ENCODE results near the gene LRRC75A. TPM values are rescaled to one million over a fixed set of nuclear protein-coding genes. Genes with fewer than 3 reads are reported as not detected.

LRRC75A gene
- total and polyA plus RNA-seq, 2 donors (not counting 3 experiments of a cell fraction or from before 2014, with no cell fraction given) = 3.7 to 6.1 TPM

DNA sequence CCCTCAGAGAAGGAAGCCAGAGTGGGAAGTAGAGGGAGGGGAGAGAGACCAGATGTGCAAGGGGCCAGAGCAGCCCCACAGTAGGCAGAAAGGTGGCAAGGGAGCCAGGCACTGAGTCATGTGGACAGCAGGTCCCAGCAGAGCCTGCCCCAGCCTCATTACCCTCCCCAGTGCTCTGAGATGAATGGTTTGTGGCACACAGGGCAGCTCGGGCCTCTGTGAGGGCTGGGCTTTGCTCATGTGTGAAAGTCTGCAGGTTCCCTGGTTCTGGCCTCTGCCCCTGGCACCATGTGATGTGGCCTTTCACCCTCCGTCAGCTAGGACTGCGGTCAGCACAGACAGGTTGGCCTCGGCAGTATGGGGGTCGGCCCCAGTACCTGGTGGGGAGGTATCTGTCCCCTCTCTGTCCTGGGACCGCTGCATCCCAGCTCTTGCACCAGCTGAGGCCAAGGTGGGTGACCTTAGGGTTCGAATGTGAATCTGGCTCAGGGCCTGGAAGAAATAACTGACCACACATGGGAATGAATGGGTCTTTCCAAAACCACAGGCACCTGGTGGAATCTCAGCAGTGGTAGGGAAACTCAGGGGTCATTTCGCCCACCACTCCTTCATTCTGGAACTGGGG lies 8.9 kb downstream of the LRRC75A start:
- TF ChIP-seq JUN (IDR thresholded peaks at IDR 0.05; ENCODE audit: borderline replicate concordance, insufficient read depth, insufficient read length, low read depth) = no peak
- TF ChIP-seq POLR2AphosphoS5 (IDR thresholded peaks at IDR 0.05; ENCODE audit: insufficient read depth, low read depth, low read length) = no peak
- TF ChIP-seq, protein P1, sequence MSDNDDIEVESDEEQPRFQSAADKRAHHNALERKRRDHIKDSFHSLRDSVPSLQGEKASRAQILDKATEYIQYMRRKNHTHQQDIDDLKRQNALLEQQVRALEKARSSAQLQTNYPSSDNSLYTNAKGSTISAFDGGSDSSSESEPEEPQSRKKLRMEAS (IDR thresholded peaks at IDR 0.05; ENCODE audit: insufficient read depth, insufficient read length) = no peak
- TF ChIP-seq CTCF (IDR thresholded peaks at IDR 0.05; ENCODE audit: extremely low read depth in 1 of 2, insufficient read depth in 1 of 2, low read depth in 1 of 2, low read length in 2 of 2) = no peak
- no peak for TF ChIP-seq MYC (IDR thresholded peaks at IDR 0.05; ENCODE audit: low read depth, low read length)
- TF ChIP-seq EZH2 (IDR thresholded peaks at IDR 0.05; ENCODE audit: borderline replicate concordance, low read depth, low read length, severe bottlenecking) = no peak
- TF ChIP-seq FOS (IDR thresholded peaks at IDR 0.05; ENCODE audit: borderline replicate concordance, insufficient read depth, low read length) = no peak
- no peak for TF ChIP-seq GATA2 (IDR thresholded peaks at IDR 0.05; ENCODE audit: insufficient read depth, insufficient read length, low read depth, low read length)
- TF ChIP-seq POLR2A (IDR thresholded peaks at IDR 0.05; ENCODE audit: low read depth, low read length) = no peak
- ChIA-PET CTCF (interaction anchor here (2.7 kb wide), 1 partner anchor 12 kb away, joined by 9 read pairs; no protein-coding TSS in a partner anchor), POLR2A (no interaction called here)
- H3K36me3 ChIP-seq (ENCODE audit: control insufficient read depth in 2 of 2, extremely low read depth in 1 of 2, insufficient read depth in 2 of 2, low read length in 2 of 2) = no peaks in the 10 kb centered on the region
- intact Hi-C loops (cut with micrococcal nuclease) = no loop called here
- no TSS peak for BruUV-seq (replicated peaks)
- DNase-seq (ENCODE audit: low read depth, low spot score) (no peak), FAIRE-seq (no peak)
- no peak overlapping the region for H3K9ac ChIP-seq (replicated peaks; ENCODE audit: extremely low read depth, insufficient read depth, low read length)
- no peak overlapping the region for H3K4me2 ChIP-seq (ENCODE audit: insufficient read depth, low read length)
- H3K4me3 ChIP-seq (replicated peaks in 1 of 3; ENCODE audit: insufficient read depth in 1 of 3, low read depth in 1 of 3, low read length in 3 of 3) = no peak overlapping the region
- H3K9me1 ChIP-seq (replicated peaks; ENCODE audit: control insufficient read depth, extremely low read depth, insufficient read depth, low read length) = no peaks in the 10 kb centered on the region
- no peaks in the 10 kb centered on the region for H3K27me3 ChIP-seq (ENCODE audit: control insufficient read depth in 2 of 2, insufficient read depth in 2 of 2, low read length in 2 of 2)
- H3K9me3 ChIP-seq (replicated peaks; ENCODE audit: control insufficient read depth, insufficient read depth, low read length) = no peaks in the 10 kb centered on the region
- H2AFZ ChIP-seq (ENCODE audit: low read depth, low read length) = no peak overlapping the region
- H3K27ac ChIP-seq (ENCODE audit: insufficient read depth, low read depth, low read length) = no peak overlapping the region
- no peaks in the 10 kb centered on the region for H4K20me1 ChIP-seq (replicated peaks; ENCODE audit: control insufficient read depth, extremely low read depth, insufficient read depth, low read length)
- H3K4me1 ChIP-seq (ENCODE audit: control insufficient read depth, extremely low read depth, insufficient read depth, low read length) = peaks cover 29% of the 10 kb centered on the region
- dilution Hi-C loops (cut with MboI; ENCODE audit: extremely low pct_ligation_motif_present, low sequenced_read_pairs) = no loop called here
- no peaks in the 10 kb centered on the region for H3K79me2 ChIP-seq (ENCODE audit: control insufficient read depth, insufficient read depth, low read length)

Data from endothelial cell of umbilical vein (primary cell).